Astrocyte (in vitro differentiated cells and primary cell): ENCODE data around the gene RNF152. TPM values are rescaled to one million over a fixed set of nuclear protein-coding genes. Genes with fewer than 3 reads are reported as not detected.
A peak's percentile ranks its signal among the peaks of the same experiment; 100 is the strongest.

Experiments used
- DNase-seq: peaks from one replicate; pipeline ENCODE4 v3.0.0-alpha.2; 2010; ENCODE audit warnings: low read depth
- FAIRE-seq: peaks from 2 replicates; lab custom pipeline; 2011; peaks lifted over from hg19 to GRCh38; lab: Jason Lieb, UNC
- H2AFZ ChIP-seq: 2 replicates; pipeline ENCODE4 v1.6.0; 2012; ENCODE audit warnings: low read depth, low read length, inconsistent platforms
- H3K27ac ChIP-seq: 2 replicates; pipeline ENCODE4 v1.5.1; 2011; ENCODE audit warnings: low read depth, low read length, inconsistent platforms
- H3K27me3 ChIP-seq: 2 replicates; pipeline ENCODE4 v1.6.0; 2011; ENCODE audit warnings: low read length, inconsistent platforms; ENCODE audit not compliant: insufficient read depth
- H3K36me3 ChIP-seq: 2 replicates; pipeline ENCODE4 v1.5.1; 2011; ENCODE audit warnings: low read length, inconsistent platforms; ENCODE audit not compliant: insufficient read depth
- H3K4me1 ChIP-seq: 2 replicates; pipeline ENCODE4 v1.5.1; 2011; ENCODE audit warnings: low read length, inconsistent platforms; ENCODE audit not compliant: insufficient read depth
- H3K4me2 ChIP-seq: 2 replicates; pipeline ENCODE4 v1.6.0; 2012; ENCODE audit warnings: low read length, inconsistent platforms
- H3K4me3 ChIP-seq: 2 replicates; pipeline ENCODE4 v1.5.1; 2011; ENCODE audit warnings: low read depth, mild to moderate bottlenecking, low read length, inconsistent platforms; ENCODE audit not compliant: insufficient read depth
- H3K79me2 ChIP-seq: 2 replicates; pipeline ENCODE4 v1.6.0; 2012; ENCODE audit warnings: mild to moderate bottlenecking, low read length, inconsistent platforms; ENCODE audit not compliant: insufficient read depth
- H3K9ac ChIP-seq: 2 replicates; pipeline ENCODE4 v1.6.0; 2012; ENCODE audit warnings: mild to moderate bottlenecking, low read length, inconsistent platforms
- H3K9me3 ChIP-seq: 2 replicates; pipeline ENCODE4 v1.5.1; 2012; ENCODE audit warnings: low read depth, mild to moderate bottlenecking, low read length, inconsistent platforms; ENCODE audit not compliant: insufficient read depth
- H4K20me1 ChIP-seq: 2 replicates; pipeline ENCODE4 v1.6.0; 2012; ENCODE audit warnings: low read length, inconsistent platforms; ENCODE audit not compliant: insufficient read depth
- H3K27ac Mint-ChIP-seq: one replicate; pipeline ENCODE4 v1.8.0; 2021; ENCODE audit warnings: mild to moderate bottlenecking, mixed read lengths; ENCODE audit not compliant: unreplicated experiment
- H3K27me3 Mint-ChIP-seq: one replicate; pipeline ENCODE4 v1.8.0; 2021; ENCODE audit warnings: low read depth, mixed read lengths; ENCODE audit not compliant: unreplicated experiment
- H3K36me3 Mint-ChIP-seq: one replicate; pipeline ENCODE4 v1.8.0; 2021; ENCODE audit warnings: low read depth, mixed read lengths; ENCODE audit not compliant: unreplicated experiment
- H3K4me1 Mint-ChIP-seq: one replicate; pipeline ENCODE4 v1.8.0; 2021; ENCODE audit warnings: low read depth, mixed read lengths; ENCODE audit not compliant: unreplicated experiment
- H3K4me3 Mint-ChIP-seq: one replicate; pipeline ENCODE4 v1.8.0; 2021; ENCODE audit warnings: mild to moderate bottlenecking, moderate library complexity, mixed read lengths; ENCODE audit not compliant: unreplicated experiment
- H3K9me3 Mint-ChIP-seq: one replicate; pipeline ENCODE4 v1.8.0; 2021; ENCODE audit warnings: mild to moderate bottlenecking, mixed read lengths; ENCODE audit not compliant: unreplicated experiment
- CTCF ChIP-seq: IDR thresholded peaks from 2 replicates; pipeline ENCODE4 v1.5.1; 2011; ENCODE audit warnings: low read depth, mild to moderate bottlenecking, inconsistent platforms, low read length, moderate library complexity; ENCODE audit not compliant: insufficient read depth
- EZH2 ChIP-seq: IDR thresholded peaks from 2 replicates; pipeline ENCODE4 v1.6.1; 2012; ENCODE audit warnings: mild to moderate bottlenecking, low read length, inconsistent platforms; ENCODE audit not compliant: insufficient read depth
- total RNA-seq: library from RNA; stranded (reverse); gene quantifications from 2 replicates; pipeline ENCODE4 v1.2.1, GENCODE V29; 2021

RNF152 gene
- total RNA-seq, 1 donor from 2014 or later, result 68.7 TPM

DNA sequence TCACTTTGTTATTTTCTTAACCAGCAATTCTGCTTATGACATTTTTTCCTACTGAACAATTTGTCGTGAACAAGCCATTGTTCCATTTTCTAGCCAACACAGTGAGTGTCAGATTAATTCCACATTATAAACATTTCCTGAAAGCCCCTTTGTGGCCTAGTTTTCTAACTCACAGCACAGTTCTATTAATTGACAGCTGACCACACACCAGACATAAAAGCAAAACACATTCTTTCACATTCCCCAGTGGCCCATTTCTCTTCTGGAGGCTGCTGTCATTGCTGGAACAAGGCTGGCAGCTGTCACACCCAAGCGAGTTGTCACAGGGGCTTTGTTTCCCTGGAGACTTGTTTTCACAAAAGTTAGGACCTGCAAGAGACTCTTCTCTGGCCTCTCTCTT, 50.7 kb downstream of the RNF152 start:
- peak; percentile 26 for FAIRE-seq
- H3K4me1 ChIP-seq, result no peaks in the 10 kb centered on the region
- Mint-ChIP-seq H3K9me3 (peaks cover 4% of the 10 kb centered on the region), H3K27ac (peak overlapping the region; percentile 48), H3K4me1 (peaks cover 35% of the 10 kb centered on the region), H3K4me3 (no peak overlapping the region), H3K36me3 (peaks cover 41% of the 10 kb centered on the region), H3K27me3 (no peaks in the 10 kb centered on the region)
- no peak for TF ChIP-seq CTCF
- TF ChIP-seq EZH2, result no peak
- peaks cover 70% of the 10 kb centered on the region for H3K79me2 ChIP-seq
- H3K4me2 ChIP-seq, result no peak overlapping the region
- no peak overlapping the region for H3K4me3 ChIP-seq
- H2AFZ ChIP-seq, result no peak overlapping the region
- no peaks in the 10 kb centered on the region for H3K9me3 ChIP-seq
- no peak for DNase-seq
- no peaks in the 10 kb centered on the region for H3K27me3 ChIP-seq
- H4K20me1 ChIP-seq, result peaks cover 57% of the 10 kb centered on the region
- no peak overlapping the region for H3K27ac ChIP-seq
- no peak overlapping the region for H3K9ac ChIP-seq
- H3K36me3 ChIP-seq, result no peaks in the 10 kb centered on the region

DNA sequence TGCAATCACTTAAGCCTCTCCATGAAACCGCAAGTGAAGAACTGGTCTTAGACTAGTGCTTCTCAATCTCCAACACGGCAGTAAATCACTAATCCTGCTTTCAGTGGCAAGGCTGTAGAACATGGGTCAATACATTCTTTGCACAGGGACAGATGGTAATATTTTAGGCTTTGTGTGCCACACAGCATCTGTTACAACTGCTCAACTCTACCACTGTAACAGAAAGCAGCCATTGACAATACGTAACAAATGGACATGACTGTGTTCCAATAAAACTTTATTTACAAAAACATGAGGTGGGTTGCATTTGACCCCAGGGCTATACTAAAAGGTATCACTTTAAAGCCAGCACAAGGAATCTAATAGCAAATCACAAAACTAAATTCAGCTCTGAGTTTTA, 51.1 kb downstream of the RNF152 start:
- Histone ChIP-seq H3K9me3 (no peaks in the 10 kb centered on the region), H3K4me1 (no peaks in the 10 kb centered on the region), H4K20me1 (peaks cover 56% of the 10 kb centered on the region), H3K4me2 (no peak overlapping the region), H2AFZ (no peak overlapping the region), H3K27ac (no peak overlapping the region), H3K36me3 (no peaks in the 10 kb centered on the region), H3K79me2 (peaks cover 65% of the 10 kb centered on the region), H3K27me3 (no peaks in the 10 kb centered on the region), H3K4me3 (no peak overlapping the region), H3K9ac (no peak overlapping the region)
- no peak for TF ChIP-seq EZH2
- TF ChIP-seq CTCF, result no peak
- peak; percentile 59 for FAIRE-seq
- no peaks in the 10 kb centered on the region for H3K27me3 Mint-ChIP-seq
- no peak overlapping the region for H3K4me3 Mint-ChIP-seq
- no peak for DNase-seq
- H3K27ac Mint-ChIP-seq, result no peak overlapping the region
- peaks cover 4% of the 10 kb centered on the region for H3K9me3 Mint-ChIP-seq
- peaks cover 38% of the 10 kb centered on the region for H3K4me1 Mint-ChIP-seq
- H3K36me3 Mint-ChIP-seq, result peaks cover 45% of the 10 kb centered on the region

DNA sequence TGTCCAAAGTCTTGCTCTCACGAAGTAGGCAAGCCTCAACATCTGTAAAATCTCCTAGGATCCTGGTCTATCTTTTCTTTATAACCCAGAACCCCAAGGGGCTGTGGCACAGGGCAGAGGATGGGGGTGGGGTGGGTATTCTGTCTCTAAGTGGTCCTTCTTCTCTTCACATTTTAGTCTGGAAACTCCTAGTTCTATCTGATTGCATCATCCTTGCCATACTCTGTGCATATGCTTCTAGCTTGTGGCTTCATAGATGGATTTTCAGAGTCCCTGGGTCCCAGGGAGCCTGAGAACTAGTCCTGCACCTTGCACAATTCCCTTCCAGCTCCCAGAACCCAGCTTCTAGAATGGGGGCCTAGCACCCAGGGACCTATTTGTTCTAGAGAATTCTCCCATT, 52.5 kb downstream of the RNF152 start:
- Mint-ChIP-seq H3K9me3 (peaks cover 4% of the 10 kb centered on the region), H3K4me1 (peaks cover 44% of the 10 kb centered on the region), H3K4me3 (no peak overlapping the region), H3K27me3 (no peaks in the 10 kb centered on the region), H3K27ac (peak overlapping the region; percentile 15), H3K36me3 (peaks cover 47% of the 10 kb centered on the region)
- DNase-seq (no peak), FAIRE-seq (no peak)
- no peak for TF ChIP-seq CTCF
- TF ChIP-seq EZH2, result no peak
- H3K9me3 ChIP-seq, result no peaks in the 10 kb centered on the region
- H3K4me1 ChIP-seq, result no peaks in the 10 kb centered on the region
- no peak overlapping the region for H2AFZ ChIP-seq
- H3K9ac ChIP-seq, result no peak overlapping the region
- peaks cover 62% of the 10 kb centered on the region for H3K79me2 ChIP-seq
- H3K36me3 ChIP-seq, result no peaks in the 10 kb centered on the region
- no peak overlapping the region for H3K27ac ChIP-seq
- peaks cover 45% of the 10 kb centered on the region for H4K20me1 ChIP-seq
- no peaks in the 10 kb centered on the region for H3K27me3 ChIP-seq
- H3K4me2 ChIP-seq, result no peak overlapping the region
- no peak overlapping the region for H3K4me3 ChIP-seq
